GM19395 (cell line): ENCODE measurements around the gene SMIM7.
"Not testable (repeated sequence)": the region's sequence is repeated elsewhere in the genome, so short reads cannot be mapped to it uniquely, and the experiment has no call there.

Source experiments
- ATAC-seq: cut with Tn5 transposase; IDR thresholded peaks from one replicate; pipeline ENCODE4 v1.9.1; 2021; ENCODE audit warnings: mild to moderate bottlenecking, moderate library complexity; ENCODE audit not compliant: unreplicated experiment

SMIM7 gene

DNA sequence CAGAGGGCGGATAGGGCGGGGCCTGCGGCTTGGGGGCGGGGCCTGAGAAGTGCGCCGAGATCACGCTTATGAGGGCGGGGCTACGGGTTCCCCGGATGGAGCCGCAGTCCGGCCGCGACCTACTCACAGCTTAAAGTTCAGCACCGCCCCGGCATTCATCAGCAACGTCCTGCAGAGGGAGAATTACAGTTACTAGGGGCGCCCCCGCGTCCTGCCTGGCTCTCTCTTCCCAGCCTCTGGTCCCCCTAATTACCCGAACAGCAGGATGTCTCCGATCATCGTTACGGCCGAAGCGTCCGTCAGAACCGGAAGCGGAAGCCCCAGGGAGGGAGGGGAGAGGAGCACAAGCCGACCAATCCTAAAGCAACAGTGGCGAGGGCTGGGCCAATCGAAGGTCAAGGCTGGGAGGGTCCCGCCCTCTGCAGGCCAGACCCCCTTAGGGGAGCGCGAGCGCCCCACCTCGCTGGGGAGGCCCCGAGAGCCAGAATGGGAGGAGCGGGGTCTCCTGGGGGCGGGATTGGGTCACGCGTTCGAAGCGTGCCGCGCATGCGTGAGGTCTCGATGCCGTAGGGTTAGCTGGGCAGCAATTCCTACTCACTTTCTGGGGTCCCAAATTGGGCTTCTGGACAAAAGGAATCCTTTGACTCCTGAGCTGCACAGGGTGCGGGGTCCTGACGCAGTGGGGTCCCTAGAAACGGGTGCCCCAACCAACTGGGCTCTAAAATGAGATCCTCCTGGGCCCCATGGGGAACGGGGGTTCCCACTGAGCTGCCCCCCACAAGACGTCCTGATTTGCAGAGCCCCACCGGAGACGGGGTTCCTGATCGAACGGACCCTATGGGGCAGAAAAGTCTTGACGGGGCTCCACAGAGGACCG, at the start of gene SMIM7:
Gene SMIM7 (minus strand): TSS at position 313 of the 877 bp plus-strand sequence. CDS start 34 bp downstream, at position 279.
- ATAC-seq: peak; percentile 87

DNA sequence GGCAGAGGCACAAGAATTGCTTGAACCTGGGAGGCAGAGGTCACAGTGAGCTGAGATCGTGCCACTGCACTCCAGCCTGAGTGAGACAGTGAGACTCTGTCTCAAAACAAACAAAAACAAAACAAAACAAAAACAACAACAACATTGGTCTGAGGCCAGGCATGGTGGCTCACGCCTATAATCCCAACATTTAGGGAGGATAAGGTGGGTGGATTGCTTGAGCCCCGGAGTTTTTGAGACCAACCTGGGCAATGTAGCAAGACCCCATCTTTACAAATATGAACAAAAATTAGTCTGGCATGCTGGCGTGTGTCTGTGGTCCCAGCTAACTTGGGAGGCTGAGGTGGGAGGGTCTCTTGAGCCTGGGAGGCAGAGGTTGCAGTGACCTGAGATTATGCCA, 43.7 kb upstream of the SMIM7 start:
- ATAC-seq: no peak

DNA sequence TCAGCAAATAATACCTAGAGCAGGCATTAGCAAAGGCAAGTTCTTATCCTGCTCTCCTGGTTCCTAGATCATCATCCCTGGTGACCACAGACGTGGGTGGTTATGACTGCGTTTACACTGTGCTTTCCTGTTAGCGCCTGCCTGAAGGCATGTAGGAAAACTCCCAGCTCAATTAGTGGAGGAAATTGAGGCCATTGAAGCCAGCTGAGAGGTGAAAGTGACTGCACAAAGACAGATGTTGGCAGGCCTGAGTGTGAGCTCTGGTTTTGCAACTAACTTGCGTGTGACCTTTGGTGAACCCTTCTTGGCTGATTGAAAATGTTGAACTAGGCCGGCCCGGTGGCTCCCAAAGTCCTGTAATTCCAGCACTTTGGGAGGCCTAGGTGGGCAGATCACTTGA, 42.2 kb upstream of the SMIM7 start:
- no peak for ATAC-seq

DNA sequence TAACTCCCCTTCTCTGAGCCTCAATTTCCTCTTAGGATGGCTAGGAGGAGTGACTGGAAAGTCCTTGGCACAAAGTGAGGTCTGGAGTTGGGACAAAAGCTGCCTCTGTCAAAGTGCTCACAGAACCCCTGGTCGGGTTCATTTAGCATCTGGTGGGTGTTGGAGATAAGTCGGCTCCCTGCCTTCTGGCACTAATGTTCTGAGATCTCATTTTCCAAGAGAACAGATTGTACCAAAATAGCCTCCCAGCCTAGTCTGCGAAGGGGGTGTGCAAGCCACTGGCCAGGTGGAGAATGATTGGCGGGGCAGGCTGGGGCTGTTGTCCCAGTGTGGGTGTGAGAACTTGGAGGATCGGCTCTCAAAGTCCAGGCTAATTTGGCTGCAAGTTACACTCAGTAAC, 39.0 kb upstream of the SMIM7 start:
- no peak for ATAC-seq

DNA sequence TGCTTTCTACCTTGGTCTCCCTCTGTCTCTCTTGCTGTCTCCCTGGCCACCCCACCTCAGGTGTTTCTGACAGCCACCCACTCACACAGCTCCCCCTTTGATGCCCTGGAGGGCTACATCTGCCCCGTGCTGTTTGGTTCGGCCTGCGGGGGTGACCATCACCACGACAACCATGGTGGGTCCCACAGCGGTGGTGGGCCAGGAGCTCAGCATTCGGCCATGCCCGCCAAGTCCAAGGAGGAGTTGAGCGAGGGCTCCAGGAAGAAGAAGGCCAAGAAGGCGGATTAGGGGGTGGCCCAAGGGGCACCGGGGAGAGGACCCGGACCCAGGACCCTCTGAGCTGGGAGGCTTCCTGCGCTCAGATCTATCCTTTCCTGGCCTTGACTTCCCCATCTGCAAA, 28.1 kb upstream of the SMIM7 start:
- ATAC-seq: no peak

DNA sequence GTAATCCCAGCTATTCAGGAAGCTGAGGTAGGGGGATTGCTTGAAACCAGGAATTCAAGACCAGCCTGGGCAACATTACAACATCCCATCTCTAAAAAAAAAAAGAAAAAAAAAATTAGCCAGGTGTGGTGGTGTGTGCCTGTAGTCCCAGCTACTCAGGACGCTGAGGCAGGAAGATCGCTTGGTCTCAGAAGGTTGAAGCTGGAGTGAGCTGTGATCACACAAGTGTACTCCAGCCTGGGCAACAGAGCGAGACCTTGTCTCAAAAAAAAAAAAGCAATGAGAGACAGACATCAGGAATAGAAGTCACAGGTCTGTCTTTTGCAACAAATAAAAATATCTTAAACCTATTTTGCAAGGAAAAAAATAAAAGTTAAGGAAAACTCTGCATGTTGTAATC, 24.3 kb upstream of the SMIM7 start:
- ATAC-seq: no peak

DNA sequence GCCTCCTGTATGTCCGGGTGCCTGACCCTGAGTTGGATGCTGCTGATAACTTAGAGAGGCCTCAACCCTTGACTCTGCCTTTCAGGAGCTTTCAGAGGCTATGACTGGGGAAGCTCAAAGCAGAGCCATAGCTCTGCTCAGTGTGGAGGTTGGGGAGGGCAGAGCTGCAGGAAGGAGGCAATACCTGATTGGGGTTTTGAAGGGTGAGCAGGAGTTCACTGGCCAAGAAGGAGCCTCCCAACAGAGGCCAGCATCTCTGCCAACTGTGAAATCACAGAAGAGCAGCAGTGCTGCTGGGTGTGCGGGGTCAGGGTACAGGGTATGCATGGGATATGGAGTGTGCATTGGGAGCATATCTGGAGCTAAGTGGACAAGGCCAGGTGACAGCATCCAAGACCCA, 22.6 kb upstream of the SMIM7 start:
- ATAC-seq: no peak

DNA sequence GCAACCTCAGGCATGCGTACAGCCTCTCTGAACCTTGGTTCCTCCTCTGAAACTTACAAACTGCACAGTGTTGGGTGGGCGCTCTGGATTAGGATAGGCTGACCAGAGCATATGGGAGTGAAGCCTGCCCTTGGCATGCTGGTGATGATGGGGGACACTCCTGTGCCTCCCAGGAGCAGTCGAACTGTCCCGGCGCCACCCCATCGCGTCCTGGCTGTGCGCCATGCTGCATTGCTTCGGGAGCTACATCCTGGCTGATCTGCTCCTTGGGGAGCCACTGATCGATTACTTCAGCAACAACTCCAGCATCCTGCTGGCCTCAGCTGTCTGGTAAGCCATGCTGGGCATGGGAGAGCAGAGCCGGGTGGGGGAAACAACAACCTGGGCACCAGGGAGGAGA, 19.9 kb upstream of the SMIM7 start:
- no peak for ATAC-seq

DNA sequence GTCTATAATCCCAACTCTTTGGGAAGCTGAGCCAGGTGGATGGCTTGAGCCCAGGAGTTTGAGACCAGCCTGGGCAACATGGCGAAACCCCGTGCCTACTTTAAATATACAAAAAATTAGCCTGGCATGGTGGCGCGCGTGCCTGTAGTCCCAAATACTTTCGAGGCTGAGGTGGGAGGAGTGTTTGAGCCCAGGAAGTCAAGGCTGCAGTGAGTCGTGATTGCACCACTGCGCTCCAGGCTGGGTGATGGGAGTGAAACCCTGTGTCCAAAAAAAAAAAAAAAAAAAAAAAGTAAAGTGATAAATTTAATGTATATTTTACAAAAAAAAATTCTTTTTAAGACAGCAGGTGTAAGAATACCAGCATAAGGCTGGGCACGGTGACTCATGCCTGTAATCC, 18.6 kb upstream of the SMIM7 start:
- ATAC-seq: no peak

DNA sequence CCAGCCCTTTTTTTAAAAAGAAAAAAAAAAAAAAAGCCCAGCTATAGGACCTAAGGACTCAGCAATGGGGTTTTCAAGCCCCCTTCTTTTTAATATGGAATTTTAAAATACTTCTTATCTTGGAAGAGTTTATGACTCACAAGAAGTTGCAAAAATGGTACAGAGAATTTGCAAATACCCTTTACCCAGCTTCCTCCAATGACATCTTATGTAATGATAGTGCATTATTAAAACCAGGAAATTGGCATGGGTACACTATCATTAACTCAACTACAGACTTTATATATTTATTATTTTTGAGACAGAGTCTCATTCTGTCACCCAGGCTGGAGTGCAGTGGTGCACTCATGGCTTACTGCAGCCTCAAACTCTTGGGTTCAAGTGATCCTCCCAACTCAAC, 17.1 kb upstream of the SMIM7 start:
- ATAC-seq: no peak

DNA sequence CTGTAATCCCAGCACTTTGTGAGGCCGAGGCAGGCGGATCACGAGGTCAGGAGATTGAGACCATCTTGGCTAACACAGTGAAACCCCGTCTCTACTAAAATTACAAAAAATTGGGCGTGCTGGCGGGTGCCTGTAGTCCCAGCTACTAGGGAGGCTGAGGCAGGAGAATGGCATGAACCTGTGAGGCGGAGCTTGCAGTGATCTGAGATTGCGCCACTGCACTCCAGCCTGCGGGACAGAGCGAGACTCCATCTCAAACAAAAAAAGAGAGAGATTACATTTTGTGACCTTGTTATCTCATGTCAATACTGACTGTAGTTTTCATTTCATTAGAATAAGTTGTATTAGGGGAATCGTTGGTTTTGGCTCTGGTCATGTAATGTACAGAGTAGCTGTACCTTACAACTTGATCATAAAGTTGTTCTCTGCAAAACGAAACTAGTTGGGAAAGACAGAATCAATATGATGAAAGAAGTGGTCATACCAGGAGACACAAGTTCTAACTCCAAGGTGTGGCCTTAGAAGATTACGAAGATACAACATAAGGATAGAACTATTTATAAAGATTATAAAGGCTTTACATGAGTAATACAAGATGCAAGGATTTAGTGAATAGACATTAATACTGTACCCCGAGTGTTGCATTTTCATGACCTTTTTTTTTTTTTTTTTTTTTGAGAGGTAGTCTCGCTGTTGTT, 16.3 kb upstream of the SMIM7 start:
- ATAC-seq: no peak

DNA sequence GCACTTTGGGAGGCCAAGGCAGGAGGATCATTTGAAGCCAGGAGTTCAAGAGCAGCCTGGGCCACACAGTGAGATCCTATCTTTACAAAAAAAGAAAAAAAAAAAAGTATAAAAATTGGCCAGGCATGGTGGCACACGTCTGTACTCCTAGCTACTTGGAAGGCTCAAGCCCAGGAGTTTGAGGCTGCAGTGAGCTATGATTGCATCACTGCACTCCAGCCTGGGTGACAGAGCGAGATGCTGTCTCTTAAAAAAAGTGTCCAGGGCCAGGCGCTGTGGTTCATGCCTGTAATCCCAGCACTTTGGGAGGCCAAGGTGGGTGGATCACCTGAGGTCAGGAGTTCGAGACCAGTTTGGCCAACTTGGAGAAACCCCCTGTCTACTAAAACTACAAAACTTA, 13.9 kb upstream of the SMIM7 start:
- not testable (repeated sequence) for ATAC-seq

DNA sequence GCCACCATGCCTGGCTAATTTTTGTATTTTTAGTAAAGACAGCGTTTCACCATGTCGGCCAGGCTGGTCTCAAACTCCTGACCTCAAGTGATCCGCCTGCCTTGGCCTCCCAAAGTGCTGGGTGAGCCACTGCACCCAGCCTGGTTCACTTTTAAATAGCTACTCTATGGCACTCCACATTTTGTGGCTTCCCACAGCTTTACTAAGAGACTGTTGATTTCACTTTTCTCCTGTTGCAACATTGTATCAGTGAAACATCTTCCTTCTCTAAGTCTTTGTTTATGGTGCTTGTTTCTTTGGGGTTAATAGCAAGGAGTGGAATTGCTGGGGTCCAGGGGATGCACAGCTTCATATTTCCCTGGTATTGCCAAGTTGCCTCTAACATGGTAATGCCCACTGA, 13.3 kb upstream of the SMIM7 start:
- ATAC-seq: no peak

DNA sequence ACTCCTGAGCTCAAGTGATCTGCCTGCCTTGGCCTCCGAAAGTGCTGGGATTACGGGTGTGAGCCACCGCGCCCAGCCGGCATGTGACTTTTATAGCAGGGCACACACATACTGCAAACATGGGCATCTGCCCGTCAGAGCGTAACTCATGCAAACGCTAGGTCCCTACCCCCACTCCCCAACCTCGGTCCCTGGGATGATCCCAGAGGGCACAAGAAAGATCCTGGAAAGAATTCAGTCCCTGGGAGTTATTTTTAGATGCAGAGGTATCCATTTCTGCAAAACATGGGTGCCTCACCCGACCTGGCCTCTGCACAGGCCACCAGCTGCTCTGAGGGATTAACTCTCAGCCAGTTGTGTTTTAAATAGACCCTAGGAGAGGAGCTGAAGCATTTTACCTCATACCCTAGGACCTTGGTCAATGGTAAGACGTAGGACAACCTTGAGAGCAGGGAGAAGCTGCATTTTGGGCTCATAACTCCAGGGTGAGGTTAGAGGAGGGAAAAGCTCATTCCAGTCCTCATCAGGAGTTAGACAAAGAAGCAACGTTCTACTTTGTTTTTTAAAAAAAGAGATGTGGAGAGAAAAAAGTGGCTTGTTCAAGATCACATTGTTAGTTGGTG, 11.8 kb upstream of the SMIM7 start:
- ATAC-seq: no peak

DNA sequence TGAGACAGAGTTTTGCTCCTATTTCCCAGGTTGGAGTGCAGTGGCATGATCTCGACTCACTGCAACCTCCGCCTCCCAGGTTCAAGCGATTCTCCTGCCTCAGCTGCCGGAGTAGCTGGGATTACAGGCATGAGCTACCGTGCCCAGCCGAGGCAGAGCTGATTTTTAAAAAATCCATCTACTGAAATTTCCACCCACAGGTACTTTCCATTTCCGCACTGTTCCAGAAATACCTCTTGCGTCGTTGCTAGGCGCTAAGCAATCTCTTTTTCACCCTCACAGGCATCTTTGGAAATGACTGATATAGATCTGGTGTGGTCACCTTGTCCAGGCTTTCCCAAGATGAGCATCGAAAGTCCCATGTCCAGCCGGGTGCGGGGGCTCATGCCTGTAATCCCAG, 10.3 kb upstream of the SMIM7 start:
- ATAC-seq: no peak

DNA sequence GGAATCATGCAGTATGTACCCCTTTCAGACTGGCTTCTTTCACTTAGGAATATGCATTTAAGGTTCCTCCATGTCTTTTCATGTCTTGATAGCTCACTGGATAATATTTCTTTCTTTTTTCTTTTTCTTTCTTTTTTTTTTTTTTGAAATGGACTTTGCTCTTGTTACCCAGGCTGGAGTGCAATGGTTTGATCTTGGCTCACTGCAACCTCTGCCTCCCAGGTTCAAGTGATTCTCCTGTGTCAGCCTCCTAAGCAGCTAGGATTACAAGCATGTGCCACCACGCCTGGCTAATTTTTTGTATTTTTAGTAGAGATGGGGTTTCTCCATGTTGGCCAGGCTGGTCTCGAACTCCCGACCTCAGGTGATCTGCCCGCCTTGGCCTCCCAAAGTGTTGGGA, 8.8 kb upstream of the SMIM7 start:
- ATAC-seq: not testable (repeated sequence)

DNA sequence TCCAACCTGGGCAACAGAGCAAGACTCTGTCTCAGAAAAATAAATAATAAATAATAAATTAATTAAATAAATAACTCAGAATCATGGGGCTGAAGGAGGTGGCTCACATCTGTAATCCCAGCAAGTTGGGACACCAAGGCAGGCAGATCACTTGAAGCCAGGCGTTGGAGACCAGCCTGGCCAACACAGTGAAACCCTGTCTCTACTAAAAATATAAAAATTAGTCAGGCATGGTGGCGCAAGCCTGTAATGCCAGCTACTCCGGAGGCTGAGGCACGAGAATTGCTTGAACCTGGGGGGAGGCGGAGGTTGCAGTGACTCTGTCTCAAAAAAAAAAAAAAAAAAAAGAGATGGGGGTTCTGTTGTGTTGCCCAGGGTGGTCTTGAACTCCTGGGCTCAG, 8.2 kb upstream of the SMIM7 start:
- ATAC-seq: no peak

DNA sequence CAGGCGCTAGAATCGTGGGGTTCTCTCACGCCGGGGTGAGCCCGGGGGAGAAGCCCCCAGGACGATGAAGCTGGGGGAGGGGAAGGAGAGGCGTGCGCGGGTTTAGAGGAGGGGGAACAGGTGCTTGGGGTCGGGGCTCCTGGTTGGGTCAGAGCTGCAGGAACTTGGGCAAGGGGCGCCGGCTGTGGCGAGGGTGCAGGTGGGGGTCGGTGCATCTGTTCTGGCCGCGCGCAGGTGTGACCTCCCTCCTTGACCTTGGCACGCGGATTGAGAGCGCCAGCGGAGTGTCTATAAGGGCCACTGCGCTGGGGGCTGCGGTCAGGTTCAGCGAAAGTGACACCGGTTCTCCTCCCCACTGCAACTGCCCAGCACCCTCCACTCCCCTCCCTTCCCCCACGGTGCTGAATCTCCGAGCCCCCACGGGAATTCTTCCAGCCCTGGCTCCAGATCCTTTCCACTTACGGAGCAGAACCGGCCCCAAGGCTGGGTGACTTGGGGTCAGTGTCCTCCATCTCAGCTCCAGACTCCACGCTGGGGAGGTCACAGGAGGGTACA, 1.6 kb upstream of the SMIM7 start:
- ATAC-seq: no peak

DNA sequence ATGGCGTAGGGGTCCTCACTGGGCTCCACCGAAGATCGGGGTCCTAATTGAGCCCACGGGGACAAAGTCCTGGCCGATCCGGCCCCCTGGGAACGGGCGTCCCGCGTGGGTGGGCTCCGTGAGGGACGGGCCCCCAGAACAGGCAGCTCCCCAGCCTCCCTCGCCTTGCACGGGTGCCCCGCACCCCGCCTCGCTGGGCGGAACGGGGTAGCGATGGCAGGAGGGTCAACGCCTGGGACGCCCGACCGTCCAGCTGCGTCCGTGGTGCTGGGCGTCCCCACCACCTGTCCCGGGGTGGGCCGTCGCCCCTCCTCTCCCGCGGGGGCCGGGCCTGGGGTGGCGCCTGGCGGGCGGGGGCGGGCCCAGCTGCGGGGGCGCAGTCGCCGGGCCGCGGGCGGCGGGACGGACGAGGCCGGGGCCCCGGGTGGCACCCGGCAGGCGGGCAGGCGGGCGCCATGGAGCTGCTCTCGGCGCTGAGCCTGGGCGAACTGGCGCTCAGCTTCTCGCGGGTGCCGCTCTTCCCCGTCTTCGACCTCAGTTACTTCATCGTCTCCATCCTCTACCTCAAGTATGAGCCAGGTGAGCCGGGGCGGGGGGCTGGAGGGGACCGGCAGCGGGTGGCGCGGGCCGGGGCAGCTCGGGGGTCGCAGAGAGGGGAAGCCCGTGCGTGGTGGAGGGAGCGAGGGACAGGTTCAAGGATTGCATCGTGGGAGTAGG, 977 bp upstream of the SMIM7 start, which contains the start of gene TMEM38A:
Gene TMEM38A (plus strand): TSS at position 377 of the 717 bp plus-strand sequence. CDS start 79 bp downstream, at position 456.
- no peak for ATAC-seq

DNA sequence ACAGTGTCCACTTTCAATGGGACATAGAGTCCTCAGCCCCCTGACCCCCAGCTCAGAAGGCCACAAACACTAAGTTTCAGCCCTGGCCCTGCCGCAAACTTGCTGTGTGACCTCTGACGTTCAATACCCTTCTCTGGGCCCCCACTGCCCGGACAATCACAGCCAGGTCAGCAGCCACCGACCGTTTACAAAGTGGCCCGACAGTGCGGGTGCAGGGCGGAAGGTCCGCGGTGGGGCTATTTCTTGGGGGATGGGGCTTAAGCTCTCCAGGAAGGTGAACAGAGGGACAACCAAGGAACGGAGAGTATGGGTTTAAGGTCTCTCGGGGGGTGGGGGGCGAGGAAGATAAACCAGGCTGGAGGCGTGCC, 496 bp downstream of the SMIM7 start:
- no peak for ATAC-seq

DNA sequence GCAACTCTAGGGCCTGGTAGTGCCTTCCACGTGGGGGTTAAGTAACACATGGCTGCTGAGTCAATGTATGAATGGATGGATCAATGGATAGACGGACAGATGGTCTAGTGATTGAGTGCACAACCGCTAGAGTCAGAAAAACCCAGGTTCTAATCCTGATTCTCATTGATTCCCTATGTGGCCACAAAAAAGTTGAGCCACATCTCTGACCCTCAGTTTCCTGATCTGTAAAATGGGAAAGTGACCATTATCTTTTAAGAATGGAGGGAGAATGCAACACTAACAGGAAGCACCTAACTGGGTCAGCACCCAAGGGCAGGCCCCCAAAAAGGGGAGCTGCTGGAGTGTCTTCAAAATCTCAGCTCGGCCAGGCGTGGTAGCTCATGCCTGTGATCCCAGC, 2.6 kb downstream of the SMIM7 start:
- no peak for ATAC-seq
